ENCODE measurements around the gene ACAP3. TPM values are rescaled to one million over a fixed set of nuclear protein-coding genes. Genes with fewer than 3 reads are reported as not detected.

The ACAP3 gene
- total RNA-seq, 1 experiment from 2014 or later = 42.2 TPM

GRCh38 chr1:1310476-1311053 is 2.8 kb upstream of the ACAP3 start:
- H3K27me3 Mint-ChIP-seq (ENCODE audit: low read depth) = peaks cover 6% of the 10 kb centered on the region; the same call in 1 of the 2 replicates
- TF ChIP-seq IRF2 (CRISPR knock-in tag; IDR thresholded peaks at IDR 0.05; ENCODE audit: borderline replicate concordance, low read depth) (no peak), ZNF416 (CRISPR knock-in tag; IDR thresholded peaks at IDR 0.05) (no peak)
- TF ChIP-seq, protein P1, sequence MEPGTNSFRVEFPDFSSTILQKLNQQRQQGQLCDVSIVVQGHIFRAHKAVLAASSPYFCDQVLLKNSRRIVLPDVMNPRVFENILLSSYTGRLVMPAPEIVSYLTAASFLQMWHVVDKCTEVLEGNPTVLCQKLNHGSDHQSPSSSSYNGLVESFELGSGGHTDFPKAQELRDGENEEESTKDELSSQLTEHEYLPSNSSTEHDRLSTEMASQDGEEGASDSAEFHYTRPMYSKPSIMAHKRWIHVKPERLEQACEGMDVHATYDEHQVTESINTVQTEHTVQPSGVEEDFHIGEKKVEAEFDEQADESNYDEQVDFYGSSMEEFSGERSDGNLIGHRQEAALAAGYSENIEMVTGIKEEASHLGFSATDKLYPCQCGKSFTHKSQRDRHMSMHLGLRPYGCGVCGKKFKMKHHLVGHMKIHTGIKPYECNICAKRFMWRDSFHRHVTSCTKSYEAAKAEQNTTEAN (CRISPR knock-in tag; IDR thresholded peaks at IDR 0.05) = no peak
- DNase-seq (ENCODE audit: low spot score) (no peak), ATAC-seq (no peak)
- peaks cover 13% of the 10 kb centered on the region for H3K36me3 Mint-ChIP-seq
- ChIA-PET POLR2A (interaction anchor here (1.1 kb wide), 1 partner anchor 296 kb away, joined by 3 read pairs; no protein-coding TSS in a partner anchor), CTCF (interaction anchor here (1.8 to 3.2 kb wide), 2 partner anchors 10 to 20 kb away, joined by 6 to 17 read pairs; no protein-coding TSS in a partner anchor)
- H3K9me3 Mint-ChIP-seq = no peaks in the 10 kb centered on the region
- 0 out of 2 replicates have a peak overlapping the region, but pooled peaks have one; percentile 27 for H3K4me3 Mint-ChIP-seq
- no peak overlapping the region for H3K27ac Mint-ChIP-seq
- H3K4me1 Mint-ChIP-seq = peaks cover 22% of the 10 kb centered on the region

GRCh38 chr1:1310109-1310385 is 2.3 kb upstream of the ACAP3 start:
- H3K36me3 Mint-ChIP-seq = peaks cover 13% of the 10 kb centered on the region
- H3K27me3 Mint-ChIP-seq (ENCODE audit: low read depth) = peaks cover 6% of the 10 kb centered on the region; the same call in 1 of the 2 replicates
- DNase-seq (ENCODE audit: low spot score) = no peak
- H3K4me1 Mint-ChIP-seq = peaks cover 20% of the 10 kb centered on the region
- H3K27ac Mint-ChIP-seq = no peak overlapping the region
- ATAC-seq = no peak
- ChIA-PET POLR2A (interaction anchor here (1.1 to 1.2 kb wide), 2 partner anchors 65 to 296 kb away, joined by 3 read pairs; partner anchors contain the start of gene AURKAIP1), CTCF (interaction anchor here (1.8 to 3.2 kb wide), 2 partner anchors 10 to 19 kb away, joined by 6 to 17 read pairs; no protein-coding TSS in a partner anchor)
- H3K4me3 Mint-ChIP-seq = peak overlapping the region; percentile 70; the same call in 1 of the 2 replicates
- no peaks in the 10 kb centered on the region for H3K9me3 Mint-ChIP-seq
- TF ChIP-seq, protein P2, sequence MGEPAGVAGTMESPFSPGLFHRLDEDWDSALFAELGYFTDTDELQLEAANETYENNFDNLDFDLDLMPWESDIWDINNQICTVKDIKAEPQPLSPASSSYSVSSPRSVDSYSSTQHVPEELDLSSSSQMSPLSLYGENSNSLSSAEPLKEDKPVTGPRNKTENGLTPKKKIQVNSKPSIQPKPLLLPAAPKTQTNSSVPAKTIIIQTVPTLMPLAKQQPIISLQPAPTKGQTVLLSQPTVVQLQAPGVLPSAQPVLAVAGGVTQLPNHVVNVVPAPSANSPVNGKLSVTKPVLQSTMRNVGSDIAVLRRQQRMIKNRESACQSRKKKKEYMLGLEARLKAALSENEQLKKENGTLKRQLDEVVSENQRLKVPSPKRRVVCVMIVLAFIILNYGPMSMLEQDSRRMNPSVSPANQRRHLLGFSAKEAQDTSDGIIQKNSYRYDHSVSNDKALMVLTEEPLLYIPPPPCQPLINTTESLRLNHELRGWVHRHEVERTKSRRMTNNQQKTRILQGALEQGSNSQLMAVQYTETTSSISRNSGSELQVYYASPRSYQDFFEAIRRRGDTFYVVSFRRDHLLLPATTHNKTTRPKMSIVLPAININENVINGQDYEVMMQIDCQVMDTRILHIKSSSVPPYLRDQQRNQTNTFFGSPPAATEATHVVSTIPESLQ (CRISPR knock-in tag; IDR thresholded peaks at IDR 0.05) = no peak
- TF ChIP-seq SOX15 (CRISPR knock-in tag; IDR thresholded peaks at IDR 0.05) = no peak
- TF ChIP-seq HMGXB4 (CRISPR knock-in tag; IDR thresholded peaks at IDR 0.05) = no peak
- TF ChIP-seq TEAD1 (CRISPR knock-in tag; IDR thresholded peaks at IDR 0.05) = no peak
- TF ChIP-seq ZNF232 (CRISPR knock-in tag; IDR thresholded peaks at IDR 0.05) = no peak
- TF ChIP-seq, protein P3, sequence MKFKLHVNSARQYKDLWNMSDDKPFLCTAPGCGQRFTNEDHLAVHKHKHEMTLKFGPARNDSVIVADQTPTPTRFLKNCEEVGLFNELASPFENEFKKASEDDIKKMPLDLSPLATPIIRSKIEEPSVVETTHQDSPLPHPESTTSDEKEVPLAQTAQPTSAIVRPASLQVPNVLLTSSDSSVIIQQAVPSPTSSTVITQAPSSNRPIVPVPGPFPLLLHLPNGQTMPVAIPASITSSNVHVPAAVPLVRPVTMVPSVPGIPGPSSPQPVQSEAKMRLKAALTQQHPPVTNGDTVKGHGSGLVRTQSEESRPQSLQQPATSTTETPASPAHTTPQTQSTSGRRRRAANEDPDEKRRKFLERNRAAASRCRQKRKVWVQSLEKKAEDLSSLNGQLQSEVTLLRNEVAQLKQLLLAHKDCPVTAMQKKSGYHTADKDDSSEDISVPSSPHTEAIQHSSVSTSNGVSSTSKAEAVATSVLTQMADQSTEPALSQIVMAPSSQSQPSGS (CRISPR knock-in tag; IDR thresholded peaks at IDR 0.05; ENCODE audit: borderline replicate concordance, low read depth) = no peak
- TF ChIP-seq, protein P4, sequence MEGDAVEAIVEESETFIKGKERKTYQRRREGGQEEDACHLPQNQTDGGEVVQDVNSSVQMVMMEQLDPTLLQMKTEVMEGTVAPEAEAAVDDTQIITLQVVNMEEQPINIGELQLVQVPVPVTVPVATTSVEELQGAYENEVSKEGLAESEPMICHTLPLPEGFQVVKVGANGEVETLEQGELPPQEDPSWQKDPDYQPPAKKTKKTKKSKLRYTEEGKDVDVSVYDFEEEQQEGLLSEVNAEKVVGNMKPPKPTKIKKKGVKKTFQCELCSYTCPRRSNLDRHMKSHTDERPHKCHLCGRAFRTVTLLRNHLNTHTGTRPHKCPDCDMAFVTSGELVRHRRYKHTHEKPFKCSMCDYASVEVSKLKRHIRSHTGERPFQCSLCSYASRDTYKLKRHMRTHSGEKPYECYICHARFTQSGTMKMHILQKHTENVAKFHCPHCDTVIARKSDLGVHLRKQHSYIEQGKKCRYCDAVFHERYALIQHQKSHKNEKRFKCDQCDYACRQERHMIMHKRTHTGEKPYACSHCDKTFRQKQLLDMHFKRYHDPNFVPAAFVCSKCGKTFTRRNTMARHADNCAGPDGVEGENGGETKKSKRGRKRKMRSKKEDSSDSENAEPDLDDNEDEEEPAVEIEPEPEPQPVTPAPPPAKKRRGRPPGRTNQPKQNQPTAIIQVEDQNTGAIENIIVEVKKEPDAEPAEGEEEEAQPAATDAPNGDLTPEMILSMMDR (IDR thresholded peaks at IDR 0.05) = no peak
- no peak for TF ChIP-seq ETV6 (CRISPR knock-in tag; IDR thresholded peaks at IDR 0.05)
- no peak for TF ChIP-seq ZSCAN18 (CRISPR knock-in tag; IDR thresholded peaks at IDR 0.05)
- TF ChIP-seq, protein P5, sequence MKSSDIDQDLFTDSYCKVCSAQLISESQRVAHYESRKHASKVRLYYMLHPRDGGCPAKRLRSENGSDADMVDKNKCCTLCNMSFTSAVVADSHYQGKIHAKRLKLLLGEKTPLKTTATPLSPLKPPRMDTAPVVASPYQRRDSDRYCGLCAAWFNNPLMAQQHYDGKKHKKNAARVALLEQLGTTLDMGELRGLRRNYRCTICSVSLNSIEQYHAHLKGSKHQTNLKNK (CRISPR knock-in tag; IDR thresholded peaks at IDR 0.05) = no peak
- TF ChIP-seq, protein P6, sequence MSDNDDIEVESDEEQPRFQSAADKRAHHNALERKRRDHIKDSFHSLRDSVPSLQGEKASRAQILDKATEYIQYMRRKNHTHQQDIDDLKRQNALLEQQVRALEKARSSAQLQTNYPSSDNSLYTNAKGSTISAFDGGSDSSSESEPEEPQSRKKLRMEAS (CRISPR knock-in tag; IDR thresholded peaks at IDR 0.05) = no peak
- no peak for TF ChIP-seq AR (CRISPR knock-in tag; IDR thresholded peaks at IDR 0.05)
- TF ChIP-seq E2F4 (CRISPR knock-in tag; IDR thresholded peaks at IDR 0.05; ENCODE audit: borderline replicate concordance, low read depth) = no peak
- no peak for TF ChIP-seq ZBTB21 (CRISPR knock-in tag; IDR thresholded peaks at IDR 0.05; ENCODE audit: borderline replicate concordance)
- TF ChIP-seq ZNF138 (CRISPR knock-in tag; conservative IDR thresholded peaks at IDR 0.05) = no peak

Data from WTC11 (cell line).